Calu3 (cell line): Measurements from ENCODE around the gene CNPY1. TPM values are rescaled to one million over a fixed set of nuclear protein-coding genes. Genes with fewer than 3 reads are reported as not detected.

Source experiments
- BruUV-seq: library from RNA; stranded (reverse); fragments of 400-500 nt; replicated peaks from 2 replicates; lab custom pipeline; 2021; lab: Mats Ljungman, UMichigan
- CTCF ChIA-PET: fragments of 300-600 bp; sonication (Branson Sonifier 250); formaldehyde crosslinking; loops from one replicate; lab custom pipeline; 2022; ENCODE audit warnings: antibody characterized with exemption; lab: Charles Lee
- DNase-seq: peaks from one replicate; pipeline ENCODE4 v3.0.0; 2022
- H3K27ac Mint-ChIP-seq: one replicate; pipeline ENCODE4 v1.8.0; 2022; ENCODE audit warnings: mixed read lengths; ENCODE audit not compliant: unreplicated experiment
- H3K27me3 Mint-ChIP-seq: one replicate; pipeline ENCODE4 v1.8.0; 2022; ENCODE audit warnings: mixed read lengths; ENCODE audit not compliant: unreplicated experiment
- H3K36me3 Mint-ChIP-seq: one replicate; pipeline ENCODE4 v1.8.0; 2022; ENCODE audit warnings: mild to moderate bottlenecking, moderate library complexity, mixed read lengths; ENCODE audit not compliant: insufficient read depth, unreplicated experiment
- H3K4me1 Mint-ChIP-seq: one replicate; pipeline ENCODE4 v1.8.0; 2022; ENCODE audit warnings: mild to moderate bottlenecking, low read depth, mixed read lengths; ENCODE audit not compliant: unreplicated experiment
- H3K4me3 Mint-ChIP-seq: one replicate; pipeline ENCODE4 v1.8.0; 2022; ENCODE audit warnings: mild to moderate bottlenecking, low read depth, moderate library complexity, mixed read lengths; ENCODE audit not compliant: unreplicated experiment
- H3K9me3 Mint-ChIP-seq: one replicate; pipeline ENCODE4 v1.8.0; 2022; ENCODE audit warnings: low read depth, mixed read lengths; ENCODE audit not compliant: unreplicated experiment
- CTCF ChIP-seq: fragments of 200-600 bp; IDR thresholded peaks from one replicate; pipeline ENCODE4 v1.8.0; 2022; ENCODE audit warnings: antibody characterized with exemption; ENCODE audit not compliant: unreplicated experiment
- intact Hi-C: fragments of 100-400 bp; cut with micrococcal nuclease; formaldehyde crosslinking; loops from one replicate; pipeline ENCODE4 v1.10.0; 2022; ENCODE audit not compliant: unreplicated experiment
- total RNA-seq: library from RNA; stranded (reverse); gene quantifications from 2 replicates; pipeline ENCODE4 v1.2.3, GENCODE V29; 2022

CNPY1 gene
- total RNA-seq, 1 experiment from 2014 or later, result not detected

GRCh38 chr7:155481764-155482163, 64.6 kb downstream of the CNPY1 start:
- BruUV-seq, result no TSS peak
- no peak for TF ChIP-seq CTCF
- Mint-ChIP-seq H3K4me1 (no peaks in the 10 kb centered on the region), H3K27me3 (peaks cover 88% of the 10 kb centered on the region), H3K4me3 (no peak overlapping the region), H3K36me3 (no peaks in the 10 kb centered on the region), H3K27ac (no peak overlapping the region), H3K9me3 (no peaks in the 10 kb centered on the region)
- CTCF ChIA-PET, result no interaction called here
- intact Hi-C loops, result no loop called here
- DNase-seq, result no peak

GRCh38 chr7:155477476-155477875, 68.9 kb downstream of the CNPY1 start:
- BruUV-seq, result no TSS peak
- no peak overlapping the region for H3K27ac Mint-ChIP-seq
- intact Hi-C loops, result no loop called here
- CTCF ChIA-PET, result no interaction called here
- peaks cover 11% of the 10 kb centered on the region for H3K4me1 Mint-ChIP-seq
- H3K36me3 Mint-ChIP-seq, result peaks cover 2% of the 10 kb centered on the region
- no peak overlapping the region for H3K4me3 Mint-ChIP-seq
- DNase-seq, result no peak
- TF ChIP-seq CTCF, result no peak
- H3K27me3 Mint-ChIP-seq, result peaks cover 86% of the 10 kb centered on the region
- no peaks in the 10 kb centered on the region for H3K9me3 Mint-ChIP-seq

- CTCF ChIA-PET, result interaction anchor here (0.6 to 1.4 kb wide), 2 partner anchors 13 to 22 kb away, joined by 3 to 4 read pairs; no protein-coding TSS in a partner anchor
- H3K4me3 Mint-ChIP-seq, result no peak overlapping the region
- no TSS peak for BruUV-seq
These were observed 74.6 kb downstream of the CNPY1 start for GRCh38 chr7:155471718-155472117.

GRCh38 chr7:155470686-155471638, 75.4 kb downstream of the CNPY1 start:
- Mint-ChIP-seq H3K9me3 (no peaks in the 10 kb centered on the region), H3K36me3 (peaks cover 5% of the 10 kb centered on the region), H3K4me3 (no peak overlapping the region)

More at GRCh38 chr7:155471718-155472117, 74.6 kb downstream of the CNPY1 start:
- Mint-ChIP-seq H3K9me3 (no peaks in the 10 kb centered on the region), H3K27me3 (peaks cover 74% of the 10 kb centered on the region), H3K36me3 (peaks cover 5% of the 10 kb centered on the region), H3K27ac (no peak overlapping the region), H3K4me1 (peaks cover 28% of the 10 kb centered on the region)
- intact Hi-C loops, result no loop called here
- no peak for DNase-seq
- no peak for TF ChIP-seq CTCF

More at GRCh38 chr7:155470686-155471638, 75.4 kb downstream of the CNPY1 start:
- CTCF ChIA-PET, result no interaction called here
- peaks cover 67% of the 10 kb centered on the region for H3K27me3 Mint-ChIP-seq
- DNase-seq, result no peak
- TF ChIP-seq CTCF, result no peak
- peaks cover 28% of the 10 kb centered on the region for H3K4me1 Mint-ChIP-seq
- H3K27ac Mint-ChIP-seq, result no peak overlapping the region
- intact Hi-C loops, result no loop called here
- no TSS peak for BruUV-seq
